ENCODE results near the gene C1orf116. TPM values are rescaled to one million over a fixed set of nuclear protein-coding genes. Genes with fewer than 3 reads are reported as not detected.

C1orf116 gene
- total RNA-seq, 6 experiments from 2014 or later = 0.02 to 0.09 (median 0.06) TPM

GRCh38 chr1:207020709-207021107, 11.8 kb downstream of the C1orf116 start:
- Mint-ChIP-seq H3K27ac (peak overlapping the region; percentile 67), H3K4me3 (peak overlapping the region; percentile 33; the same call in 1 of the 2 replicates), H3K36me3 (ENCODE audit: low read depth) (no peaks in the 10 kb centered on the region), H3K27me3 (ENCODE audit: insufficient read depth) (no peaks in the 10 kb centered on the region), H3K9me3 (no peaks in the 10 kb centered on the region), H3K4me1 (ENCODE audit: low read depth) (peaks cover 61% of the 10 kb centered on the region)
- DNase-seq = no peak
- no peak for TF ChIP-seq CTCF (IDR thresholded peaks at IDR 0.05)

- TF ChIP-seq CTCF (IDR thresholded peaks at IDR 0.05) = no peak
- Mint-ChIP-seq H3K9me3 (no peaks in the 10 kb centered on the region), H3K4me3 (no peak overlapping the region), H3K36me3 (ENCODE audit: low read depth) (no peaks in the 10 kb centered on the region), H3K4me1 (ENCODE audit: low read depth) (peaks cover 61% of the 10 kb centered on the region), H3K27me3 (ENCODE audit: insufficient read depth) (no peaks in the 10 kb centered on the region), H3K27ac (peak overlapping the region; percentile 67; the same call in 1 of the 2 replicates)
- DNase-seq = no peak
Measured at GRCh38 chr1:207020065-207020708, 12.4 kb downstream of the C1orf116 start.

GRCh38 chr1:207019661-207020060, 12.9 kb downstream of the C1orf116 start:
- Mint-ChIP-seq H3K4me3 (no peak overlapping the region), H3K27me3 (ENCODE audit: insufficient read depth) (no peaks in the 10 kb centered on the region), H3K4me1 (ENCODE audit: low read depth) (peaks cover 61% of the 10 kb centered on the region), H3K27ac (no peak overlapping the region), H3K9me3 (no peaks in the 10 kb centered on the region), H3K36me3 (ENCODE audit: low read depth) (no peaks in the 10 kb centered on the region)
- no peak for TF ChIP-seq CTCF (IDR thresholded peaks at IDR 0.05)
- DNase-seq = no peak

- TF ChIP-seq CTCF (IDR thresholded peaks at IDR 0.05) = no peak
- Mint-ChIP-seq H3K27me3 (ENCODE audit: insufficient read depth) (no peaks in the 10 kb centered on the region; the same call in 1 of the 2 replicates), H3K27ac (no peak overlapping the region), H3K9me3 (no peaks in the 10 kb centered on the region), H3K4me3 (no peak overlapping the region), H3K4me1 (ENCODE audit: low read depth) (peaks cover 58% of the 10 kb centered on the region), H3K36me3 (ENCODE audit: low read depth) (no peaks in the 10 kb centered on the region)
- no peak for DNase-seq
Measured at GRCh38 chr1:207019161-207019560, 13.4 kb downstream of the C1orf116 start.

- DNase-seq = no peak
- Mint-ChIP-seq H3K27ac (no peak overlapping the region), H3K27me3 (ENCODE audit: insufficient read depth) (no peaks in the 10 kb centered on the region; the same call in 1 of the 2 replicates), H3K4me3 (no peak overlapping the region), H3K9me3 (no peaks in the 10 kb centered on the region), H3K36me3 (ENCODE audit: low read depth) (no peaks in the 10 kb centered on the region), H3K4me1 (ENCODE audit: low read depth) (peaks cover 53% of the 10 kb centered on the region)
- no peak for TF ChIP-seq CTCF (IDR thresholded peaks at IDR 0.05)
Measured at GRCh38 chr1:207018707-207019106, 13.8 kb downstream of the C1orf116 start.

Measured in HFFc6 (cell line).